ENCODE results near the gene CD82. TPM values are rescaled to one million over a fixed set of nuclear protein-coding genes. Genes with fewer than 3 reads are reported as not detected.

Gene CD82
- total RNA-seq, 1 donor from 2014 or later, result 127 TPM

DNA sequence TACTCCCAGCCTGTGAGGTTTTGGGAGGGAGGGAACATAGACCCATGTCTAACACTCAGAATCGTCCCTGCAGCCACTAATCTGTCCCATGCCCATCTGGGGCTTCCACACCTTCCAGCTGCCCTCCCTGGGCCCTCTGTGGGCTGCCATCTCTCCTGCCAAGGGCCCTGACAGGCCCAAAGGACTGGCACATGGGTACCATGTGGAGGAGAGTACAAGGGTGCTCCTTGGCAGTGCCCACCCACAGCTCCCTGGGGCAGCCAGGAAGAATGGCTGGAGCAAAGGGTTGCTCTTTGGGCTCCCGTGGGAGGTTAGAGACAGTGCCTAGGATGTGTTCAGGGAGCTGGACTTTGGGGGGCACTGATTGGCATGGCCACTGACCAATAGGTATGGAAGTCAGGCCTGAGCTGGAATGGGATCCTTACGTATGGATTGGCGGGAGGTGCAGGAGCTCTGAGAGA lies 56.8 kb downstream of the CD82 start:
- DNase-seq (ENCODE audit: low spot score), result peak; percentile 35
- ATAC-seq, result no peak
- intact Hi-C loops (cut with DNase I), result loop anchor here (5.0 to 10.0 kb wide), 3 partner anchors 113 to 290 kb away; no protein-coding TSS in a partner anchor

DNA sequence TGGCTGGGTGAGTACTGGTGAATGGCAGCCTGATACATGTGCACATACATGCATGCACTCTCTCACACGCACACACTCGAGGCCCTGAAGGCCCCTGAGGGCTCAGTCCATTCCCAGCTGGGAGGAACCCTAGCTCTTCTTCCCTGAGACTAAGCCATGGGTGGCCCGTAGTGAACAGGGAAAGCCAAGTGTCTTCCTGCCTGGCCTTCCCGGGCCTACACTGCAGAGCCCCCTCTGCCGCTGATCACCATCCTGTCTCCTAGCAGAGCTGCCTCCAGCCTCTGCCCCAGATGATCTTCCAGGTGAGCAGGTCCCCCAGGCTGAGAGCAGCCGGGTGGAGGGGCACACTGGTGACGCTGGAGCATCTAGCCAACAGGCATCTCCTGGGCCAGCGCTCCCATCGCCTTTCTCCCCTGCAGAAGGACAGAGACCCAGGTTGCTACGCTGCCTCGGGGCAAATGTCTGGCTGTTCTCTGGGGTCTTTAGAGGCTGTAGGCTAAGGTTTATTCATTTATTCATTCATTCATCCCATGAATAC lies 57.3 kb downstream of the CD82 start:
- ATAC-seq, result no peak
- peak; percentile 48 for DNase-seq (ENCODE audit: low spot score)
- intact Hi-C loops (cut with DNase I), result loop anchor here (5.0 to 10.0 kb wide), 3 partner anchors 112 to 290 kb away; no protein-coding TSS in a partner anchor

DNA sequence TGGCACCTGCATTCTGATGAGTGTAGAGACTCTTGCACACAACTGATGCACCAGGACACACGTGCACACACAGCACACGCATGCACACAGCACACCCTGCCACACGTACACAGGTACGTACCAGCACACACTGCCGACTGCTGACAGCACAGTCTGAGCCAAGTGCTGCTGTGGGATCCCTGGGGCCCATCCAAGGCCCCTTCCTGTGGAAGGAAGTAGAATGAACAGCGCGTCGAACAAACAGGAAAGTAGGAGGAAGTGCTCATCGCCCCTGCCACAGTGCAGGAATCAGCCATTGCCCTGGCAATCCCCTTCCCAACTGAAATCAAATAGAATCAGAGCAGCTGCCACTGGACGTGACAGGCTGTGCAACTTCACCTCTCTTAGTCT lies 57.9 kb downstream of the CD82 start:
- DNase-seq (ENCODE audit: low spot score), result peak; percentile 42
- no peak for ATAC-seq
- intact Hi-C loops (cut with DNase I), result loop anchor here (5.0 to 10.0 kb wide), 3 partner anchors 111 to 289 kb away; no protein-coding TSS in a partner anchor

DNA sequence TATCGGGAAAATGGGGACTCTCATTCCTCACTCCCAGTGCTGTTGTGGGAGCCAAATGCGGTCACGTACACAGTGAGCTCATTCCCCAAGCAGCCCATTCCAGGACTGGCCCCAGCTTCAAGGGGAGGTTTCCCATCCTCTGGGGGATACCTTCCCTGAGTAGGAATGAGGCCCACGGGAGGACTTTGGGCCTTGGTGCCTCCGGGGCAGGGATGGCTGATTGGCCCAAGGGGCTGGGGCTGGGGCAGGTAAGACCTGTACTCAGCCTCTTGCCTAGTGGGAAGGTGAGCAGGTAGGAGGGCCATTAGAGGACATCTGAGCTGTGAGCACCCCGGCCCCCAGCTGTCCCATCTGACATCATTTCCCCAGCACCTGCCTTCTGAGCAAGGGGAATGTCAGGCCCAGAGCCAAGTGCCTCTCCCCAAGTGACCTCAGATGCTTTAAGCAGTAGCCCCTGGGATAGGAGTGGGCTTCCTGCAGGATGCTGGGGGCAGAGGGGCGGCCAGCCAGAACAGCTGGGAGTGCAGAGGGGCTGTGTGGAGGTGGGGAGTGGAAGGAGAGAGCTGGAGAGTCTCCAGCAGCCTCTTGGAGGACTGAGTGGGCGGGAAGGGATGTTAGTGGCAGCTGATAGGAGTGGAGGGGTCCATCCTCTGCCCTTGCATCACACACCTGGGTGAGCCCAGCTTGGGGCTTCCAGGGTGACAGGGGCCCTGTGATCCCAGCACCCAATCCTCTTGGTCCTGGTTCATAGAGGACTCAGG lies 58.4 kb downstream of the CD82 start:
- DNase-seq (ENCODE audit: low spot score) (peak; percentile 42), ATAC-seq (no peak)
- intact Hi-C loops (cut with DNase I), result loop anchor here (5.0 to 10.0 kb wide), 3 partner anchors 111 to 288 kb away; no protein-coding TSS in a partner anchor

DNA sequence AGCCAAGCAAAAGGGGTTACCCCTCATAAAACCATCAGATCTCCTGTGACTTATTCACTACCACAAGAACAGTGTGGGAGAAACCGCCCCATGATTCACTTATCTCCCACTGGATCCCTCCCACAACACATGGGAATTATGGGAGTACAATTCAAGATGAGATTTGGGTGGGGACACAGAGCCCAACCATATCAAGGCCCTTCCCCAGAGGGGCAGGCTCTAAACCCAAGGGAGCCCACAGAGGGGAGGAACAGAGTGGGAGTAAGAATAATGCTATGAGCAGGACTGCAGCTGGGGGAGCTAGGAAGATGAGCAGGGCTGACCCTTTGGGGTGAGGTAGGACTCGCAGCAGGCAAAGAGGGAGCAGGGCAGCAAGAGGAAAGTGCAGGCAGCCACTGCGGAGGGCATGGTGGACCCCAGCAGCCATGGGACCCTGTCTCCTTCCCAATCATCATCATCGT lies 59.3 kb downstream of the CD82 start:
- DNase-seq (ENCODE audit: low spot score) (peak; percentile 41), ATAC-seq (no peak)
- intact Hi-C loops (cut with DNase I), result loop anchor here (5.0 to 10.0 kb wide), 4 partner anchors 110 to 288 kb away; no protein-coding TSS in a partner anchor

DNA sequence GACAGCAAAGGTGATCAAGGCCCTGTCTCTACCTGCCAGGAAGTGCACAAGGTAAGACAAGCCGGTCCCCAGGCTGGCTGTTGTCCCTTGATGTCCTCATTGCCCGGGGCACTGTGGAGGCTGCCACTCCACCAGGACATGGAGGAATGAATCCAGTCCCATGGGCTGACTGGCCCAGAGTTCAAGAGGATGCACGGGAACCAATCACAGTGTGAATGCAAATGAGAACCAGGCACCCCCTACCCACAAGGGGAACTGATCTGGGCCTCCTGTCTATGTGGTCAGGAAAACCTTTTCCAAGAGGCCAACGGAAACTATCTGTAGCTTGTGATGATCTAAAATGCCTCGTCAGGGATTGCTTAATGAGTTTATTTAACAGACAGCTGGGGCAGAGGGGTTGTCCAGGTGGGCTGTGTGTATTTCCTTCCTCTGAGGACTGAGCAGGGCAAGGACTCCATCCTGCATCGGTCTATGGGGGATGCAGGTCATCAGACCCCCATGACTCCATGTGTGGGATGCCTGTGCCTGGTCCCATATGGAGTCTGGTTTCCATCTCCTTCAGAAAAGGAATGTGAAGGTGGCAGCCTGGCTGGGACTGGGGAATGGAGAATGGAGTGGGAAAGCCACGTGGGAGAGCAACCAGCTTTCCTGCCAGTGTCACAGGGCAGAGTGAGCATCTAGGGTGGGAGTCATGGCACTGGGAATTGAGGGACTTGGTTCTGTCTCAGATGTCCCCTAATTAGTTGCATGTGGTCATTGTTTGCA lies 60.5 kb downstream of the CD82 start:
- no peak for ATAC-seq
- intact Hi-C loops (cut with DNase I), result loop anchor here (5.0 to 10.0 kb wide), 2 partner anchors 109 to 276 kb away; no protein-coding TSS in a partner anchor
- DNase-seq (ENCODE audit: low spot score), result peak; percentile 49

GRCh38 chr11:44626645-44627044 lies 61.2 kb downstream of the CD82 start:
- intact Hi-C loops (cut with DNase I), result loop anchor here (5.0 to 10.0 kb wide), 2 partner anchors 108 to 276 kb away; no protein-coding TSS in a partner anchor
- no peak for ATAC-seq
- no peak for DNase-seq (ENCODE audit: low spot score)

GRCh38 chr11:44627165-44627789 lies 61.8 kb downstream of the CD82 start:
- no peak for DNase-seq (ENCODE audit: low spot score)
- intact Hi-C loops (cut with DNase I), result loop anchor here (5.0 to 10.0 kb wide), 2 partner anchors 108 to 275 kb away; no protein-coding TSS in a partner anchor

GRCh38 chr11:44627911-44628729 lies 62.7 kb downstream of the CD82 start:
- ATAC-seq, result peak; percentile 87
- intact Hi-C loops (cut with DNase I), result loop anchor here (5.0 to 10.0 kb wide), 2 partner anchors 107 to 274 kb away; no protein-coding TSS in a partner anchor
- peak; percentile 76 for DNase-seq (ENCODE audit: low spot score)

More at GRCh38 chr11:44627165-44627789, 61.8 kb downstream of the CD82 start:
- ATAC-seq, result no peak

DNA sequence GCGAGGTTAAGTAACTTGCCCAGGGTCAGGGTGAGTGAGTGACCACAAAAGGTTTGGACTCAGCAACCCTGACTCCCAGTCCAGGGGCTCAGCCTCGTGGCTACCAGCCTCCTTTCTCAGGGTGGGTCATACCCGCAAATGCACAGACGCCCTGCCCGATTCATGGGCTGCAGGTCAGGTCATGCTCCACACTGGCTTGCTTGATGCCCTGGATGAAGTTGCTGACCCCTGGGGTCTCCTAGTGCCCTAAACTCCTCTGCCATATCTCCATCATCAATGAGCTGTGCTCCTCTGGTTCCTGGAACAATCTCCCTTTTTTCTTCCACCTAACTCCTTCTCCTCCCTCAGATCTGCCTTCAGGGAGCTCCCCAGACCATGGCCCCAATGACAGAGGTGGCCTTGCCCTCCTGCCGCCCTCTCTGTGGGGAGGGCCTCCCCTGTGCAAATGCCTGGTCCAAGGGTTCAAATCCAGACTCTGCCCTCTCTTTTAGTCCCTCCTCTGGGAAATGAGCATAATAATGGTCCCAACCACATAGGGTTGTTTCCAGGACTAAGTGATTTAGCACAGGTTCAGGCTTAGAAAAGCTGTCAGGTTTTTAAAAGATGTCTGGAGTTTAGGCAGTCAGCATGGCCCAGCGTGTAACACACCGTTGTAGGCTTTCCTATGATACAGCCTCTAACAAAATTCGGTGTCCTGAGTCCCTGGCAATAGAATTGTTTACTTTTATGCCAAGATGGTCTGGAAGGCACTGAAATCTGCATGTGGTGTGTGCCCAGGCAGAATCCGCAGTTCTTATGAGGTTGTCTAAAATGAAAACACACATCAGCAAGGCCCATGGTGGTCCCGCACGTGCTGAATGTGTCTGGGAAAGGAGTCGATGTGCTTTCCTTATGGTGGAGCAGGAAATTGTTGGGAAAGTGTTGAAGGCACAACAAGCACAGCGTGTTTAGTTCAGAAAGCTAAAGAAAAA lies 63.6 kb downstream of the CD82 start:
- intact Hi-C loops (cut with DNase I), result loop anchor here (5.0 to 10.0 kb wide), 2 partner anchors 106 to 273 kb away; no protein-coding TSS in a partner anchor
- DNase-seq (ENCODE audit: low spot score), result peak; percentile 26
- ATAC-seq, result no peak

DNA sequence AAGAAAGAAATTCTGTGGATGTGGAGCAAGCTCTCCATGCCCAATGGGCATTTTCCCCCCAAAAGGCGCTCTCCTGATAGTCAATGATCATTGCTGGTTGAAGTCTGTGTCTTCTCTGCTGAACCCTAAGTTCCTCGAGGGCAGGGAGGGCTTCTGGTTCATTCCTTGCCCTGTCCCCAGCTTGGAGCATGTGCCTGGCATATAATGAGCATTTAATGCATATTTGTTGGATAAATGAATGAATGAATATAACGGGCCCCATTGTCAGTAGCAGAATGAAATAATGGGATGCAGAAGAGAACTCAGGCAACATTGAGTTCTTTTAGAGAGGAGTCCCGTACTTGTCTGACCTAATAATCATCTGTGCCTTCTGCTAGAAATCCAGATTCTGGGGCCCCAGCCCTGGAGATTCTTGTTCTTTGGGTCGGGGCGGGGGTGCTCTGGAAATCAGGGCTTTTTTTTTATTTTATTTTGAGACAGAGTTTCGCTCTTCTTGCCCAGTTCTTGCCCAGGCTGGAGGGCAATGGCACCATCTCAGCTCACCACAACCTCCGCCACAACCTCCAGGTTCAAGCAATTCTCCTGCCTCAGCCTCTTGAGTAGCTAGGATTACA lies 64.4 kb downstream of the CD82 start:
- intact Hi-C loops (cut with DNase I), result loop anchor here (5.0 to 10.0 kb wide), 2 partner anchors 105 to 272 kb away; no protein-coding TSS in a partner anchor
- ATAC-seq (no peak), DNase-seq (ENCODE audit: low spot score) (peak; percentile 28)

DNA sequence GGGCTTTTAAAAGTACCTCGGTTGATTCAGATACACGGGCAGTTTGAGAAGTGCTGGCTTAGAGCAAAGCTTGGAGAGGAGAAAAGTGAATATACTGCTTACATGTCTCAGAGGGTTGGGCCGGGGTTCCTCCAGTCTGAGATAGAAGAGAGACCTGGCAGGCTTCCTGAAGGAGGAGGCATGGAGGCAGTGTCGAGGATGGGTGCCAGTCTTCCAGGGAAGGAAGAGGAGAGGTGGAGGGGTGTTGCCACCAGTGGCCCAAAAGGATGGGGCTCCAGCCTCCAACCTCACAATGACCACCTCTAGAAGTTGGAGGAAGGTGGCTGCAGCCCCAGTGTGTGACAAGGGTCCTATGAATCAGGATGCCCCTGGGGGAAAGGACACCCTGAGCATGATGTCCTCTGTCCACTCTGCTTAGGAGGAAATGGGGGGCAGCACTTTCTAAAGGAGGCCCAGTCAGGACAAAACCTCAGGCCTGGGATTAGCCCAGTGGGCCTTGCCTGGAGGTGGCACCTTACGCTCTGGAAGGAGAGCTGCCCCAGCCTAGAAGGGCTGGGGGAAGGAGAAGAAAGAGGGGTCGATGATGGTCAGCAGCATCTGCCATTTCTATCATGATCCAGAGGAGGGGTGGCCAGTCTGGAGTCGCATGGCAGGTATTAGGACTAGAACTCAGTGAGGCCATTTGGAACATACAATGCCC lies 65.2 kb downstream of the CD82 start:
- intact Hi-C loops (cut with DNase I), result no loop called here
- ATAC-seq (no peak), DNase-seq (ENCODE audit: low spot score) (peak; percentile 28)

DNA sequence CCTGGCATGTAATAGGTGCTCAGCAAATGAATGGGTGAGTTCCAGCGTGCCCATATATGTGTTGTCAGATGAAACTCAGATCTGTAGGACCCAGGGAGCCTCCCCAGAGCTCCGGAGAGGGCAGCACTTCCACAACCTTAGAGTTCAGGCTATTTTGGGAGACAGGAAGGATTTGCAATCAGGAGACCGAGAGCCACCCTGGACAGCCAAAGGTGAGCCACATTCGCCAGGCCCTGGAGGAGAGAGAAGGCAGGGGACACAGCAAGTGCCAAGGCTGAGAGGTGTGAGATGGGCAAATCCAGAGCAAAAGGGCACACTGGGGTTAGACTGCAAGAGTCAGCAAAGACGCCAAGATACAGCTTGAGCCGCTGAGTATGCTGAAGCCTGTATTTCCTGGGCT lies 66.4 kb downstream of the CD82 start:
- ATAC-seq (no peak), DNase-seq (ENCODE audit: low spot score) (peak; percentile 35)
- intact Hi-C loops (cut with DNase I), result no loop called here

DNA sequence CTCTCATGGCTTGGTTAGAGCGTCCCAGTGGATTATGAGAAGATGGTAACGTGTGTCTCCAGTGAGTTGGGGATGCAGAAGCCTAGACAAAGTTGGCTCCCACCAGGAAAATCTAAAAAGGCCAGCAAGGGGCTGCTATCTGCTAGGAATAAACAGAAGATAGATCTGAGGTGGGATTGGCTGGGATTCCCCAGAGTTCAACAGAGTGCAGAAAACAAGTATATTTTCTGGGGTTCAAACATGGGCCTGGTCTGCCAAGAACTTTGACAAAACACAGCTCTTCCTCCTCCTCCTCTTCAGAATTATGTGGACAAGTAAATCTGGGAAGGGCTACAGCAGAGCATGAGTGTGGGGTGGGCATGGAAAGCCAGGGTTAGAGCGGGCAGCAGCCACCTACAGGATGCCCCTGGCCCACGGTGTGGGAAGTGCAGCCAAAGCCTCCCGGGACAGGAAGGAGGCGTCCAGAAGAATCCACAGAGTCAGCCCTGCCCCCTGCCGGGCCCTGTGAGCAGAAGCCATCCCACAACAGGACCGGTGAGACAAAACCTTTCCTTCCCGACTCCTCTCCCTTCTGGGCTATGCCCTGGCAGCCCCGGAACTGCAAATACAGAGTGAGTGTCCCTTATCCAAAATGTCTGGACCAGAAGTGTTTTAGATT lies 67.1 kb downstream of the CD82 start:
- ATAC-seq (no peak), DNase-seq (ENCODE audit: low spot score) (peak; percentile 64)
- intact Hi-C loops (cut with DNase I), result no loop called here

DNA sequence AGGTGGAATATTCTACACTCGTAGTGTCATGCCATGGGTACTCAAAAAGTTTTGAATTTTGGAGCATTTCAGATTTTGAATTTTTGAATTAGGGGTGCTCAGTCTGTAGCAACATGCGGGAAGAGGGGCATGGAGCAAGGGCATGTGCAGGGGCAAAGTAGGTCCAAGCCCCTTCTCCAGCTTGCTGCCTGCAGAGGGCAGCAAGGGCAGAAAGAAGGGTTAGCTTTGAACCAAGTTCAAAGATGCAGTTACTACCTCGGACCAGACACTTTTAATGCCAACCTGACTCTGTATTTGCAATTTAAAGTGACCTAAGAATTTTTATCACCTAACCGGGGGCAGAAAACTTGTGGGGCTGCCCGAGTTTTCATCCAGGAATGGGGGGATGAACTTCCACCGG lies 68.2 kb downstream of the CD82 start:
- peak; percentile 21 for DNase-seq (ENCODE audit: low spot score)
- no peak for ATAC-seq
- intact Hi-C loops (cut with DNase I), result no loop called here
